Endothelial cell (in vitro differentiated cells): Measurements from ENCODE around the gene ERVV-1. TPM values are rescaled to one million over a fixed set of nuclear protein-coding genes. Genes with fewer than 3 reads are reported as not detected.

Source experiments
- DNase-seq: peaks from one replicate; pipeline ENCODE4 v3.0.0; 2021; ENCODE audit warnings: low spot score
- H3K27ac Mint-ChIP-seq: one replicate; pipeline ENCODE4 v1.8.0; 2021; ENCODE audit warnings: mixed read lengths, inconsistent platforms; ENCODE audit not compliant: unreplicated experiment
- H3K27me3 Mint-ChIP-seq: one replicate; pipeline ENCODE4 v1.8.0; 2021; ENCODE audit warnings: mild to moderate bottlenecking, moderate library complexity, mixed read lengths, inconsistent platforms; ENCODE audit not compliant: unreplicated experiment
- H3K36me3 Mint-ChIP-seq: one replicate; pipeline ENCODE4 v1.8.0; 2021; ENCODE audit warnings: mild to moderate bottlenecking, low read depth, mixed read lengths, inconsistent platforms; ENCODE audit not compliant: unreplicated experiment
- H3K4me1 Mint-ChIP-seq: one replicate; pipeline ENCODE4 v1.8.0; 2021; ENCODE audit warnings: mild to moderate bottlenecking, mixed read lengths, inconsistent platforms; ENCODE audit not compliant: unreplicated experiment
- H3K4me3 Mint-ChIP-seq: one replicate; pipeline ENCODE4 v1.8.0; 2021; ENCODE audit warnings: mild to moderate bottlenecking, mixed read lengths, inconsistent platforms; ENCODE audit not compliant: unreplicated experiment
- H3K9me3 Mint-ChIP-seq: one replicate; pipeline ENCODE4 v1.8.0; 2021; ENCODE audit warnings: mixed read lengths, inconsistent platforms; ENCODE audit not compliant: unreplicated experiment
- CTCF ChIP-seq: fragments of 200-600 bp; sonication (generic); IDR thresholded peaks from one replicate; pipeline ENCODE4 v1.5.0; 2021; ENCODE audit warnings: antibody characterized with exemption; ENCODE audit not compliant: unreplicated experiment
- total RNA-seq: library from RNA; stranded (reverse); fragmentation: NEBNext Ultra II Directional; extraction: Animal tissue kit (Norgen Biotek cat#: 25700); gene quantifications from one replicate; pipeline ENCODE4 v1.2.1, GENCODE V29; 2021; ENCODE audit not compliant: unreplicated experiment

ERVV-1 gene
- total RNA-seq, 1 donor from 2014 or later: not detected

GRCh38 chr19:53007606-53008005 is 6.1 kb upstream of the ERVV-1 start:
- Mint-ChIP-seq H3K36me3 (peaks cover 10% of the 10 kb centered on the region), H3K9me3 (no peaks in the 10 kb centered on the region), H3K27ac (no peak overlapping the region), H3K4me3 (no peak overlapping the region), H3K4me1 (no peaks in the 10 kb centered on the region), H3K27me3 (no peaks in the 10 kb centered on the region)
- TF ChIP-seq CTCF: no peak
- no peak for DNase-seq

- Mint-ChIP-seq H3K4me3 (no peak overlapping the region), H3K9me3 (no peaks in the 10 kb centered on the region), H3K27ac (no peak overlapping the region), H3K4me1 (no peaks in the 10 kb centered on the region), H3K36me3 (peaks cover 10% of the 10 kb centered on the region), H3K27me3 (no peaks in the 10 kb centered on the region)
- no peak for DNase-seq
- no peak for TF ChIP-seq CTCF
These were observed 5.5 kb upstream of the ERVV-1 start for GRCh38 chr19:53008061-53008778.

- peaks cover 7% of the 10 kb centered on the region for H3K36me3 Mint-ChIP-seq
- no peaks in the 10 kb centered on the region for H3K4me1 Mint-ChIP-seq
- H3K27me3 Mint-ChIP-seq: no peaks in the 10 kb centered on the region
- H3K27ac Mint-ChIP-seq: no peak overlapping the region
- TF ChIP-seq CTCF: no peak
- DNase-seq: no peak
- H3K4me3 Mint-ChIP-seq: no peak overlapping the region
- H3K9me3 Mint-ChIP-seq: no peaks in the 10 kb centered on the region
These were observed 3.2 kb upstream of the ERVV-1 start for GRCh38 chr19:53010494-53010893.

DNA sequence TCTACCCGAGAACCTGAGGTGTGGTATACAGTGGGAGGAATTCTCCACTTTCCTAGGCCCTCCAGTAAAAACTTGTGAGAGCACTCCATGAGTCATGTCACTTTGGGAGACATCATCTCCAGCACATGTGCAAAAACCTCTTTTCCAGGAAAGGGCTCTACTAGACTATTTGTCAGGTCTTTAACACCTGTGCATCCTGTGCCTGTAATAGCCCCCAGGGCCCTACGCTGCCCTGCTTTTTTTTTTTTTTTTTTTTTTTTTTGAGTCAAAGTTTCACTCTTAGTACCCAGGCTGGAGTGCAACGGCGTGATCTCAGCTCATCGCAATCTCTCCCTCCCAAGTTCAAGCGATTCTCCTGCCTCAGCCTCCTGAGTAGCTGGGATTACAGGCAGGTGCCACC is 1.7 kb upstream of the ERVV-1 start:
- Mint-ChIP-seq H3K4me3 (no peak overlapping the region), H3K4me1 (no peaks in the 10 kb centered on the region), H3K27me3 (peaks cover 2% of the 10 kb centered on the region), H3K9me3 (no peaks in the 10 kb centered on the region), H3K36me3 (peaks cover 8% of the 10 kb centered on the region), H3K27ac (no peak overlapping the region)
- no peak for DNase-seq
- no peak for TF ChIP-seq CTCF

- no peaks in the 10 kb centered on the region for H3K4me1 Mint-ChIP-seq
- H3K4me3 Mint-ChIP-seq: no peak overlapping the region
These were observed 1.4 kb downstream of the ERVV-1 start for GRCh38 chr19:53015159-53015558.

More at GRCh38 chr19:53015159-53015558, 1.4 kb downstream of the ERVV-1 start:
- Mint-ChIP-seq H3K36me3 (peaks cover 6% of the 10 kb centered on the region), H3K9me3 (no peaks in the 10 kb centered on the region), H3K27me3 (peaks cover 2% of the 10 kb centered on the region), H3K27ac (no peak overlapping the region)
- TF ChIP-seq CTCF: no peak
- no peak for DNase-seq
